ENCODE measurements around the gene RBM38.

Gene RBM38

DNA sequence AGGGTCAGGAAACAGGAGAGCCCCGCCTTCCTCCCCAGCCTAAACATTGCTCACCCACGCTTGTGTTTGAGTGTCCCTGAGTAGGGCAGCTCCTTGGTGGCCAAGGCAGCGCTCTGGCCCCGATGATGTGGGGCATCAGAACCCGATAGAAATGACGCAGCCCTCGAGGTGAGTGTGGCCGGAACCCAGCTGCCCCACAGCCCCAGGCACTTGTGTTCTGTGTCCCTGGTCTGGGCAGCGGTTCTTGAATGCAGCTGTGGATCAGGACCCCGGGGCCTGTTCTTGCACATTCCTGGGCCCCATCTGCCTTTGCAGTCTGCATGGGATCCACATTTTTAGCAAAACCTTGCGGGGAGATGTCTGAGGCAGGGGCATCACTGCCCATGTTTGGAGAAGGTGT is 12.8 kb downstream of the RBM38 start:
- DNase-seq: no peak

GRCh38 chr20:57404419-57405072 is 13.3 kb downstream of the RBM38 start:
- no peak for DNase-seq

DNA sequence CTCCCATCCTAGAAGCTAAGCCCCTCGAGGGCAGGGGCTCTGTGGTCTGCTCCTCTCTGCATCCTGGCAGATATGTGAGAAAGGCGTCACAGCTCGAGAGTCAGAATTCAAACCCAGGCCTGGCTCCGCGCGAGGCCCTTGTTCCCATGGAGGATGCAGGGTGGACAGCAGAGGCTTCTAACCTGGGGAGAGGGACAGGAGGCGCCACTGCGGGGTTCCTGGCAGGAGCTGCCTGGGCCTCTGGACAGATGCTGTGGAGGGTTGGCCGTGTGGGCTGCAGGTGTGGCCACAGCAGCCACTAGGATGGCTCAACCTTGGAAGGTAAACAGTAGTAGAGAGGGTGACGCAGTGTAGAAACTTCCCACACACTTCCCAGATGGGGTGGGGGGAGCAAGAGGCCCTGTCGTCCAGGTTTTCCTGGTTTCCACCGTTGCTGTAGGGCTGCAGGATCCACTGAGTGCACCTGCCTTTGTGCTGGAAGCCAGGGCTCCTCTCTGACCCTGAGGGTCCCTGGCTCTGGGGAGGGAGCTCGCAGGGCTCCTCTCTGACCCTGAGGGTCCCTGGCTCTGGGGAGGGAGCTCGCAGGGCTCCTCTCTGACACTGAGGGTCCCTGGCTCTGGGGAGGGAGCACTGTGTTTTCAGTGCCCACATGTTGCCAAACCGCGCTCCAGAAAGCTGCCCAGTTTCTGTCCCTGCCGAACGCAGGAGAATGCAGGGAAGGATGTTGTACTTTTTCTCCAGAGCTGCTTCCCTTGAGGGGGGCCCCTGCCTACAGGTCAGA is 14.2 kb downstream of the RBM38 start:
- DNase-seq: no peak

DNA sequence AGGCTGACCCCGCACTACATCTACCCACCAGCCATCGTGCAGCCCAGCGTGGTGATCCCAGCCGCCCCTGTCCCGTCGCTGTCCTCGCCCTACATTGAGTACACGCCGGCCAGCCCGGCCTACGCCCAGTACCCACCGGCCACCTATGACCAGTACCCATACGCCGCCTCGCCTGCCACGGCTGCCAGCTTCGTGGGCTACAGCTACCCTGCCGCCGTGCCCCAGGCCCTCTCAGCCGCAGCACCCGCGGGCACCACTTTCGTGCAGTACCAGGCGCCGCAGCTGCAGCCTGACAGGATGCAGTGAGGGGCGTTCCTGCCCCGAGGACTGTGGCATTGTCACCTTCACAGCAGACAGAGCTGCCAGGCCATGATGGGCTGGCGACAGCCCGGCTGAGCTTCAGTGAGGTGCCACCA is 16.4 kb downstream of the RBM38 start:
- DNase-seq: no peak

DNA sequence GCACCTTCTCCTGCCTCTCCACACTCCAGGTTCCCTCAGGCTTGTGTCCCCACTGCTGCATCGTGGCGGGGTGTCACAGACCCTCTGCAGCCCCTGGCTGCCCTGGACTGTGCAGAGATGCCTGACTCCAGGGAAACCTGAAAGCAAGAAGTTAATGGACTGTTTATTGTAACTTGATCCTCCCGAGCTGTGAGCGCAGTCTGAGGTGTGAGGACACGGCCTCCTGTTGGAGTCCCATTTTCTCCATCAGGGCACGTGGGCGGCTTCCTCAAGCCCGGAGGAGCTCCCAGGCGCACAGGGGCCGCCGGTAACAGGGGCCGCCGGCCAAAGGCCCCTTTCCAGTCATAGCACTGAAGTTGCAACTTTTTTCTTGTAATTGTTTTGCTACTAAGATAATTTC is 16.9 kb downstream of the RBM38 start:
- no peak for DNase-seq

DNA sequence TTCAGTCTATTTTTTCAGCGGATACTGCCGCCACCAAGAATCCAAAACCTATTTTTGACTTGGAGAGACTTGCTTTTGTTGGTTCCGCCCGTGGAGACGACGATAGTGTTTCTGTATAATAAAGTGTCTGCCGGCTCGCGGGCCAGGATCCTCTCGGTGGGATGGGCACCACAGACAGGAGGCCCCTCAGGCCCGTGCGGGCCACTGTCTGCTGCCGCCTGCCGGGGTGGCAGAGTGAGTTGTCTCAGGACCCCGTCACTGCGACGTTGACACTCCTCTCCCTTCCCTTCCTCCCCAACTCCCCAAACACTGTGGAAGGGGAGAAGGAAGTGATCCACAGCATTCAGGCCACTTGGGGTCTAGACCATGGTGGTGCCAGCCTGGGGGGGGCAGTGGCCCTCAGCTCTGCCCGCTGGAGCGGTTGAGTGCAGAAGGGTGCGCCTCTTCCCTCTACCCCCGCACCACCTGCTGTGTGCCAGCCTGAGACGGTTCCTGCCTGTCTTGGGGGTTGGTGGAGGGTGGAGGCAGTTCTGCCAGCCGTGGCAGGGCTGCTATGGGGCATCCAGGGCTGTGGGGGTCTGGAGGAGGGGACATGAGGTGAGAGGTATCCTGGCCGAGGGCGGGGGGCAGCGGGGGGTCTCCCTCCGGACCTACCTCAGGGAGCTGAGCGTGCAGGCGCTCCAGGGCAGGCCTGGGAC is 17.5 kb downstream of the RBM38 start:
- no peak for DNase-seq

DNA sequence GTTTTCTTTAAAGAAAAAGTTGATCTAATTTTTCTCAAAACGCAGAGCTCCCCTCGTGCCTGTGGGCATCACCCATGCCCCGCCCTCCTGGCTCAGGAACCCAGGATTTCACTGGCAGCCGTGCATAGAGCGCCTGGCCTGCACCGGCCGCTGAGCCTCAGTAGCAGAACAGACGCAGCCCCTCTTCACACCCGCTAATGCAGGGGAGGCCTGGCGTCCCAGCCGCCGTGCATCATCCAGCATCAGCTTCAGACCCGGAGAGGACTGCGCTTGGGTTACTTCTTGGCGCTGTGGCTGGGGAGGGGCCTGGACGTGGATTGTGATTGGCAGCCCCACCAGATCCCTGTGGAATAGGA is 18.1 kb downstream of the RBM38 start:
- DNase-seq: no peak

GRCh38 chr20:57409672-57410397 is 18.6 kb downstream of the RBM38 start:
- DNase-seq: no peak

DNA sequence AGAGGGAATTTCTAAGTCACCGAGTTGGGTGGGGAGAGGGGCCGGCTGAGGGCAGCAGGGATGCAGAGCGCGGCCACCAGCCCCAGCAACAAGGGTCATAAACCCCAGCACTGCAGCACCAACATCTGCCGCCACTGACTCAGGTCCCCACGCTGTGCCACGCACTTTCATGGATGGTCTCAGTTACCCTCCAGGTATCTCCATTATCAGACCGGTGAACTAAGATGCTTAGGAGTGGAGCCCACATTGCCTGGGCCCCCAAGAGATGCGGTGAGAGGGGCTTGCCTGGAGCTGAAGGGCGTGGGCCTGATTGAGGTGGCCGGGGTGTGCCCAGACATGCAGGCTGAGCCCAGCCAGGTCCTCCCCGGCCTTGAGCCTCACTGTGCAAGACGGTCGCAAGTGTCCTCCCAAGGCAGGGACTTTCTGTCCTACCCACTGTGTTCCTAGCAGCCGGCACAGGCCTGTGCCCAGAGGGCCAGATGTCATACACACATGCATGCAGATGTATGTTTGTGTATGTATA is 19.3 kb downstream of the RBM38 start:
- DNase-seq: no peak

- DNase-seq: no peak
Observed at GRCh38 chr20:57410924-57411323, 19.7 kb downstream of the RBM38 start.

DNA sequence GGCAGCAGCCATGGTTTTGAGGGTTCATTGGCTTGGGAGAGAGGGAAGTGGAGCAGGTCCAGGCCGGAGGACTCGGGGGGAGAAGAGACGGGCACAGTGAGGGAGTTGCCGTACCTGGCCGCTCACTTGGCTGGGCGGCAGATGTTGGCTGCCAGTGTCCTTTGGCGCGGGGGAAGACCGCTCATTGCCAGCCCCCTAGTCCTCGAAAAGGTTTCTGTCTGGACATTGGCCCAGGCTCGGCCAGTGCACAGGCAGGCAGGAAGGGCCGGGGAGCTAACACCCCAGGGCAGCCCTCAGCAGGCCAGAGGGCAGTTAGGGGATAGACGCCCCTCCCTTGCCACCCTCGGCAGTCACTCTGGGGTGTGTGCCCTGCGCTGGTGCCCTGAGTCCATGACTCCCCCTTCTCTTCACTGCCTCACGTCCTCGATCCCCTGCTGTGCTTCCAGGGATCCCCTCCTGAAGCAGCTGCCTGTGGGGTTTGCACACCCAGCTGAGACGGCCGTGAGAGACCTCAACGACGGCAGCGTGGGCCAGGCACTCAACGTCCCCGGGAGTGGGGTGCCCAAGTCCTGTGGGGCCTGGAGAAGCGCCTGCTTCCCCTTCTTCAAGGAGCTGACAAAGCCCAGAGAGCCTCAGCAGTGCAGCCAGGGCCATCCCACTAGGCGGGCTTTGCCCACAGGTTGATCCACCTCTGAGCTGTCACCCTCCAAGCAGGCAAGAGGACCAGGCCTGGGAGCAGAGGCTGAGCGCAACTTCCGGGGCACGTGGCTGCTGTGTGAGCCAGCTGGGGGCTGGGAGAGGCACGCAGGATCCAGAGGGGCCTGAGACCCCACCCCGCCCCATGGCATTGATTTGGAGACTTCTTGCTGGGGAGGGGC is 20.4 kb downstream of the RBM38 start:
- no peak for DNase-seq

GRCh38 chr20:57412347-57413029 is 21.3 kb downstream of the RBM38 start:
- DNase-seq: no peak

DNA sequence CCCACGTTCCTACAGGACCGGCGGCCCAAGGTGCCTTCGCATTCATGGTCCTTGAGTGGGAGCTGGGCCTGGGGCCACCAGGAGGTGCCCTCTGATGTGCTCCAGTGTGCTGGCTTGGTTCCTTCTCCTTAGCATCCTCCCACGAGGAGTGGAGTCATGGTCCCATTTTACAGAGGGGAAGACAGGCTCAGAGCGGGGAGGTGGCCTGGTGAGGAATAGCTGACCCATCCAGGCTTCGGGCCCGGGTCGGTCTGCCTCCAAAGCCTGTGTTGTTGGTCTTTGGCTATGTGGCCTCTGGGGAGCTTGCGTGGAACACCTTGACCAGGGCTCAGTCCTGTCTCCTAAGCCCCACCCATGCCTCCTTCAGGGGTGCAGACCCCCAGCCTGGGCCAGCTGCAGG is 22.8 kb downstream of the RBM38 start:
- DNase-seq: no peak

- no peak for DNase-seq
Observed at GRCh38 chr20:57414867-57415592, 23.8 kb downstream of the RBM38 start.

DNA sequence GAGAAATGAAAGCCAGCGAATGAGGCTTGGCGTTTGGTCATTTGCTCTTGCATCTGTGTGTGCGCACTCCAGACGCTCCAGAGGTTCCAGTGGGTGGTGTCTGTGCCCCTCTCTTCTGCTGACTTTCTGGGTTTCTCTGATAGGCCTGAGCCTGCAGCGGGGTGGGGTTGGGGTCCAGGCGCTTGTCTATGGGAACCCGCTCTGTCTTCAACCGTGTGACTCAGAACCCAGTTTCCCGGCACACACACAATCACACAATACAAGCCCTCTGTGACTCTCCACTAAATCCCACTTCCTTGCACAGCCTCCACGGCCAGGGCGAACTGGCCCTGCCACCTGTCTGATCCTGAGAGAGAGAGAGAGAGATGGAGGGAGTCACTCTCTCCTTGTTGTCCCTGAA is 24.6 kb downstream of the RBM38 start:
- no peak for DNase-seq

GRCh38 chr20:57416296-57417022 is 25.3 kb downstream of the RBM38 start:
- no peak for DNase-seq

DNA sequence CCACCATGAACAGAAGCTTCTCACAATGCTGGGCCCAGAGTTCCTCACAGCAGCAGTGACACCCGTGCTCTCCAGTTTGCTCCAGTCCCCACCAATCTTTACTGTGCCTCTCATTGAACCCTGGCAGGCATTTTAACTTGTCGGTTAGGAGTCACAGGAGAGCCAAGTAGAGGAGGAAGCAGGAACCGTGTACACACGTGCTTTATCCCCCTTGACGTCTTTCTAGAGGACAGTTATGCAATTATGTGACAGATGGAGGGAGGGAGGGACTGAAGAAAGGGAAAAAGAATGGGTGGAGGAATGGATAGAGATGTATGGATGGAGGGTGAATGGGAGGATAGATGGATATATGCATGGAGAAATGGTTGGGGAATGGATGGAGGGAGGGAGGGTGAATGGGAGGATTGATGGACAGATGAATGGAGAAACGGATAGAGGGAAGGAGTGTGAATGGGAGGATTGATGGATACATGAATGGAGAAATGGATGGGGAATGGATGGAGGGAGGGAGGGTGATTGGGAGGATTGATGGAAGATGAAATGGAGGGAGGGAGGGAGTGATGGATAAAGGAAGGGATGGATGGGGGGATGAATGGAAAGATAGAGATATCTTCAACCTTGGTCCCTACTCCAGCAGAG is 26.0 kb downstream of the RBM38 start:
- DNase-seq: no peak

DNA sequence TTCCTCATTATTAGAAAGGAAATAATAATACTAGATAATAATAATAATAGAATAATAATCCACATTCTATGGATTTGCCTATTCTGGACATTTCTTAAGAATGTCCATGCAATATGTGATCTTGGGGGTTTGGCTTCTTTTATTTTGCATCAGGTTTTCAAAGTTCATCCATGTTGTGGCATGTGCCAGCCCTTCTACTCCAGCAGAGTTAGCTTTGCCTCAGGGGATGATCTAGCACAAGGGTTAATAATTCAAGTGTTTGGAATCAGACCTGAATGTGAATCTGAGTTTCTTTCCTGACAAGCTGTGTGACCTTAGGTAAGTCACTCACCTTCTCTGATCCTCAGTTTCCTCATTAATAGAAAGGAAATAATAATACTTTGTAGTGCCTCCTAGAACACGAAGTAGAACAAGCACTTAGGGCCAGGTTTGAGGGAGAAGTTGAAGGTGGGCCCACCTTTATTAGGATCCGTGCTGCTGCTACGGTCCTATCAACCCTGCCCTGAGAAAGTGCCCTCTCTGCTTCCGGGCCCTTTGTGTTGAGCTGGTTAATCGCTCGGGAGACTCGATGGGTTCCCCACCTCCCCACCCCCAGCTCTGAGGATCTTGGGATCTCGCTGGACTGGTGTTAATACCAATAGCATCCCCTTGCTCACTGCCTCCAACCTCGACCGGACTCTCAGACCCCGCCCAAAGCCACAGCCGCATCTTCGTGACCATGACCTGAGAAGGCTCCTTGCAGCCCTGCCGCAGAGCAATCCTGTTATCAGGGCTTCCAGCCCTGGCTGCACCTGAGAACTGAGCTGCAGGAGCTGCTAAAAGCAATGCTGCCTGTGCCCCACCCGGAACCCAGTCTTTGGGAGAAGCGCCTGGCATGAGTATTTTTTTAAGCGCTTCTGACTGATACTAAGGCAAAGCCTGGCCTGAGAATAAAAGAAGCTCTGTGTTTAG is 26.9 kb downstream of the RBM38 start:
- DNase-seq: no peak

Measured in DMS79 (cell line).